Myocyte (in vitro differentiated cells): Measurements from ENCODE around the gene SPRING1. TPM values are rescaled to one million over a fixed set of nuclear protein-coding genes. Genes with fewer than 3 reads are reported as not detected.
A peak's percentile ranks its signal among the peaks of the same experiment; 100 is the strongest.

Source experiments
- DNase-seq: peaks from one replicate; pipeline ENCODE4 v3.0.0-alpha.2; 2012; ENCODE audit warnings: low read depth
- total RNA-seq: library from RNA; depleted of rRNA; stranded (reverse); fragments of >200 nt; gene quantifications from 2 replicates; pipeline ENCODE4 v1.2.3, GENCODE V29; 2014

SPRING1 gene
- total RNA-seq, 1 donor from 2014 or later = 20.2 TPM

DNA sequence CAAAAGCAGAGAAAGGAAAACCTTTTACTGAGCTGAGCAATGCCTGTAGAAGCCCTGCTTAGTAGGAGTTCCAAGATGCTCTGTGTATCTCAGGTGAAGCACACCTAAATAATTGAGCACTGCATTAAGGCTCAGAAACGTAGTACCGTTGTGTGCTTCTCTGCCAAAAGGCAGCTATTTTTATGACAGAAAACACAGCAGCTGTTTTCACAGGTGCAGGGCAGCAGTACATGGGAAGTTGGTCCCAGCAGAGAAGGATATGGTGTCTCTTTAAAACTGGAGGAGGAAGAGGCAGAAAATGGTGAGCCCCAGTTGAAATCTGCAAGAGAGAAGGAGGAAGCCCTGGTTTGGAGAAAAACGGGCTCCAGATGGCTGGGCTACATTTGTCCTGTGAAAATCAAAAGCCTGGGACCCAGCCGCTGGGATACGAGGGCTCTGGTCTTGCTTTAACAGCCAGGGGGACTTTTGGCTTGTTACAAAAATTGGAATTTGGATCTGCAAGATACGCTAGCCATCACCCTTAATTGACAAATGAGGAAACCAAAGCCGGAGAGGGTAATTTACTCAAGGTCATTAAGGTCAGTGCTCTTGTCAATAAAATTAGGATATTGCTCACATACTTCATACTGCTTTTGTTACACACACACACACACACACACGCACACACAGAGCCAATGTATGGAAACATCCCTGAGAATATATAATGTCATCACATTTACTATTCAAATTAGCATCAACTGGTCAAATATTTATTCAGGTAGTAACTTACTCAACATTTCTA, 27.3 kb downstream of the SPRING1 start:
- DNase-seq = peak; percentile 42

DNA sequence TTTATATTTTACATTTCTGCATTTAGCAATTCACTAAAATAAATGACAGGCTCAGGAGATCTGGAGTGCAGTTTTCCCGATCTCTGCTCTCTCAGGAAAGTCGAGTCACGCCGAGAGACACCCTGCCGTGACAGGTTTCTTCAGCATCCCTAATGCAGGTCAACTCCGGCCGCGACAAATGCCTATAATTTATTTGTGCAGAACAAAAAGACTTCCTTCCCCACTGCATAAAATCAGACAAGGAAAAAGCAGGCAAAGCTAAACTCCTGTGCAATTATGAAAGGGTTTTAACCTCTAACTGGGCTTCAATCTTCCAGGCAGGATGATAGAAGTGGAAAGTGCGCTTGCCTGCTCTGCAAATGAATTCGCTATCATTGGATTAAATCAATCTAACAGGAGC, 28.1 kb downstream of the SPRING1 start:
- DNase-seq = no peak

DNA sequence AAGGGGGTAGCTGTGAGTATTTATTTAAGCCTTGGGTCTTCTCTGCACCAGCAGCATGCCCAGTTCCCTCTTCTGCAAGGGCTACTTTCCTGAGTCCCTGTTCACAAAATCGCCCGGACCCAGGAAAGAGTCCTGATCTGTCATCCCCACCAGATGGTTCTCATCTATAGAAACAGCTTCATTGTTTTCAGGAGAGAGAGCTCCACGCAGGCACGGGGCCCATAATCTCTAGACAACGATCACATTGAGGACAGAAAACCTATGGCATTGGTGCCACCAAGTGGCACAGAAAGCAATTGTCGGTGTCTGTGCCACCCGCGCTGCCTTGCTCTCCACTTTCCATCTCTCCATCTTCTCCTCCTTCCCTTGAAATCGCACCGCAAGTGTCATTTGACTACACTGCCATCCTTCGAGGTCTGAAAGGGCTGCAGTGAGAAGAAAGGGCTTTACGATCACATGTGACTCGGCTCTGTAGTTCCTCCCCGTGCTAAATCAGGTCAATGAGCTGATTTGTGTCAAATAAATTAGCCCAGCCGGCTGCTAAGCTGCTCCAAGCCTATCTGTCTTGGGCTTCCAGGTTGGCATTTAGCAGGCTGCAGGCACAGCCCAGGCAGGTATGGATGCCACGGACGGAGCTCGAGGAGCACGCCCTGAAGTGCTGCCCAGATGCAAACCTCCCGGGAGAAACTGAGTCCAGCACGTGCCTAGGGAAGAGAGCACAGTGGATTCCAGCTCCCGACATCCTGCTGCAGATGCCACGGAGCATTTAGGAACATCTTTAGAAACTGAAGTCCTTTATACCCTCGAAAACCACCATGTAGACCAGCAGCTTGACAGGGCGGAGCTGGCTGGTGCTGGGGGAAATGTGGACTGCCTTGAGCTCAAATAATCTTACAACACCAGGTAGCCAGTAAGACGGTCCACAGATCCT, 28.8 kb downstream of the SPRING1 start:
- peak; percentile 74 for DNase-seq

DNA sequence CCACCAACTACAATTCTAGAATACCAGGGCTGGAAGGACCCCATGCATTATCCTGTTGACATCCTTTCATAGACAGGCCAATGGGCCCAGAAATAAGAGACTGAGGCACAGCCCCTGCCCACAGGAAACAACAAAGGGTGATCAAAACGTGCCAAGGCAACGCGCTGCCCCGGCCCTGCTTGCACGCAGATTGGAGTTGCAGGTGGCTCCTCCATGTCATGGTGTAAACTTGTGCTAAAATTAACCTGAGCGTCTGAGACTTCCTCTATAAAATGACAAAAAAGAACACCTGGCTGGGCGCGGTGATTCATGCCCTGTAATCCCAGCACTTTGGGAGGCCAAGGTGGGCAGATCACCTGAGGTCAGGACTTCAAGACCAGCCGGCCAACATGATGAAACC, 30.1 kb downstream of the SPRING1 start:
- no peak for DNase-seq

DNA sequence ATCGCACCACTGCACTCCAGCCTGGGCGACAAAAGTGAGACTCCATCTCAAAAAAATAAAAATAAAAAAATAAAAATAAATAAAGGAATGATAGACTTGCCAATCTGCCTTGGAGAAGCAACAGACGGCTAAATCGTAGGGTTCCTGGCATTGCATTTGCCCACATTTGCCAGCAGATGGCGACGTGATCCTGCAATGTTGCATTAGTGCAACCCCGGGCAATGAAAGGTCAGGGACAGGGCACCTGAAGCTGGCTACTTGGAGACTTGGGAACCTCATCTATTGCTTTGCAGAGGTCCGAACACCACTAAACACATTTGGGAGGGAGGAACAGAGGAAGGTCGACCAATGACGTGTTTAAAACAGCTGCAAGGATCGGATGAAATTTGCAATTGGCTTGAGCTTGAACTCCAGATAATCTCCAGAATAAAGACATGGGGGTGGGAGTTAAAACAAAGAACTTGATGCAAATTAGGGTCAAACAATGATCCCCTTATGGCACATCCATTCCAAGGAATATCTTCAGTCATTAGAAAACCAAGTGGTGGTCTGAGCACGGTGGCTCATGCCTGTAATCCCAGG, 34.6 kb downstream of the SPRING1 start:
- DNase-seq = peak; percentile 72

DNA sequence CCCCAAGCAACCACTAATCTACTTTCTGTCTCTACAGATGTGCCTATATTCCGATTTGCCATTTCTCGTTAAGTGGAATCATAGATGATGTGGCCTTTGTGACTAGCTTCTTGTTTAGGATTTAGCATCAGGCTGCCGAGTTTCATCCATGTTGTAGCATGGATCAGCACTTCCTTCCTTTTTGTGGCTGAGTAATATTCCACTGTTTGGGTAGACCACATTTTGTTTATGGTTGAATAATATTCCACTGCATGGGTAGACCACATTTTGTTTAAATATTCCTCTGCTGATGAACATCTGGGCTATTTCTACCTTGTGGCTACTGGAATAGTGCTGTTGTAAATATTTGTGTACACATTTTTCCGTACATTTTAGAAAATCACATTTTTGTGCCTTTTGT, 36.4 kb downstream of the SPRING1 start:
- no peak for DNase-seq

DNA sequence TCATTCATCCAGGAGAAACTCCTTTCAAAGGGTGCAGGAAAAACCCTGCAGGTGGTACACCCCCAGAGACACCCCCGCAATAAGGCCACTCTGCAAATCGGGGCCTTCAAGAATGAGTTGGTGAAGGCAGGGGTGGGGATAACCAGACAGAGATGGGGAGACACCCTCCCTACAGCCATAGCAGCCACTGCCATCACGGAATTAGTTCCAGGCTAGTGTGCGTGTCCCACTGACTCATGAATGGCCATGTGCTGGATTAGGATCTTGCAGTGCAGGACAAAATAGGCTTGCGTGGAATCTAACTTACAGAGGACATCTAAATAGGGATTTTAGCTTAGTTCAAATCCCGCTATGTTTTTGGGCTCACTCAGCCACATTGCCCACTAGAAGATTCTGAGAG, 37.8 kb downstream of the SPRING1 start:
- DNase-seq = no peak

DNA sequence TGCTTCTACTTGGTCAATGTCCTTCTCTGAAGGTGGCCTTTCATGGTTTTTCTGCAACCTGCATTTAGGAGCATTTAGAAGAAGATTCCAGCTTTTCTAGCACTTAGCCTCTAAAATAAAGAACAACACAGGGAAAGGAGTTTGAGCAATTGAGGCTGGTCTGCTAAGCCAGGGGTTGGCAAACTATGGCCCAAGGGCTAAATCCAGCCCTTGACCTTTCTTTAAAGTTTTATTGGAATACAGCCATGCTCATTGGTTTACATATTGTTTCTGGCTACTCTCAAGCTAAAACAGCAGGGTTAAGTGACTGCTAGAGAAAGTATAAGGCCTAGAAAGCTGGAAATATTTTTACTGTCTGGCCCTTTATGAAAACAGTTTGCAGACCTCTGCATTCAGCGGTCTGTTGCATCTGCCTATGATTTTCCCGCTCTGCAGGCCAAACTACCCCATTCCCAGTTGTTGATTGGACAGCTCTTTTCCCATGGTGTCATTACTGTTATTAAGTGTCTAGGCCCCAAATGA, 39.3 kb downstream of the SPRING1 start:
- no peak for DNase-seq

DNA sequence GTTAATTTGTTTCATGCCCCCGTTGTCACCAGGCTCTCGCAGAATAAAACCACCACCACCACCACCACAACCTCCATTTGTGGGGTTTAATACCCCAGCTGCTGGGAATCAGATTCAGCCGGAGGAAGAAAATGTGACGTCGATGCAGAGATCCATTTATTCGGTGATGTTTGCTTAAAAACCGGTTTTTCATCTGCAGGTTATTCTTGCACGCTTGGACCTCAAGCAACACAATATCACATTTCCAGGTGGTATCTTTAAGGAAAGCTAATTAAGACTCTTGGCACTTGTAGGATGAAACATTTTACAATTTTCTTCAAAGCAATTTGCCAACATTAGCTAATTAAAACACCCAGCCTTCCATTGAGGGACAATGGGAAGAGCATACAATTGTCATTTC, 39.8 kb downstream of the SPRING1 start:
- no peak for DNase-seq

DNA sequence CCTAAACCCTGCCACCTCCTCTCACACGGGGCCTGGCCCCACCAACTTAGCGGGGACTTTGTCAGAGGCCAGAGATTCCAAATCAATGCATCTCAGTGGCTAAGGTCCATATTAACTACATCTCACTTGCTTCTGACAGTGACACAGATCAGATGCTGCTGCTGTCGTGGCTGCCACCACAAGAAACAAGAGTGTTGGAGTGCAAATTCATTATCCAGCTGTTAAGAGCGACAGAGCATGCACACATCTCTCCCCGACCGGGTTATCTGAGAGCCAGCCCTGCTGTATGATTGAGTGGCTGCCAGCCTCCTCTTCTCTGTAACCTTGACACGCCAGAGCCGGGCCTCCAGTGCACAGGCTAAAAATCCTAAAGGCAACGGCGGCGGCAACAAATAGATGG, 40.2 kb downstream of the SPRING1 start:
- DNase-seq = no peak

DNA sequence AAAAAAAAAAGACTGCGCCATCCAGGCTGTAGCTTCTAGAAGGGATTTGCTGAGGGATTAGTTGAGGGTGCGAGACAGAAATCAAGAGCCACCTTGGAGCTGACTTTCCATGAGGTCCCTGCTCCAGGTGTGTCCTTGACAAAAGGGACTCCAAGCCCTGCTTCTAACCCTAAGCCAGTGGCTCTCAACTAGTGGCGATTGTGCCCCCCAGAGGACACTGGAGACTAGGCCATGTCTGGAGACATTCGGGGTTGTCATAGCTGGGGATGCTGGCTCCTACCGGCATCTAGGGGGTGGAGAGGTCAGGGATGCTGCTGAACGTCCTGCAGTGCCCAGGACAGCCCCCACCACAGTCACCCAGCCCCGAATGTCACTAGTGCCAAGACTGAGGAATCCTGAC, 40.6 kb downstream of the SPRING1 start:
- no peak for DNase-seq

DNA sequence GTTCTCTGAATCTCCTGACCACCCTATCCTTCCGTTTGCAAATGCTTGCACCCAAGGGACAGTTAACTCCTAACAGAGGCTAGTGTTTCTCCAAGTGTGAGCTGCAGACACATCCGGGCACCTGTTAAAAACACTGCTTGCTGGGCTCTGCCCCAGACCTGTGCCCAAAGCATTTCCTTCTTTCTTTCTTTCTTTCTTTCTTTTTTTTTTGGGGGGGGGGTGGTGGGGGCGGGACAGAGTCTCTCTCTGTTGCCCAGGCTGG, 42.5 kb downstream of the SPRING1 start:
- no peak for DNase-seq

DNA sequence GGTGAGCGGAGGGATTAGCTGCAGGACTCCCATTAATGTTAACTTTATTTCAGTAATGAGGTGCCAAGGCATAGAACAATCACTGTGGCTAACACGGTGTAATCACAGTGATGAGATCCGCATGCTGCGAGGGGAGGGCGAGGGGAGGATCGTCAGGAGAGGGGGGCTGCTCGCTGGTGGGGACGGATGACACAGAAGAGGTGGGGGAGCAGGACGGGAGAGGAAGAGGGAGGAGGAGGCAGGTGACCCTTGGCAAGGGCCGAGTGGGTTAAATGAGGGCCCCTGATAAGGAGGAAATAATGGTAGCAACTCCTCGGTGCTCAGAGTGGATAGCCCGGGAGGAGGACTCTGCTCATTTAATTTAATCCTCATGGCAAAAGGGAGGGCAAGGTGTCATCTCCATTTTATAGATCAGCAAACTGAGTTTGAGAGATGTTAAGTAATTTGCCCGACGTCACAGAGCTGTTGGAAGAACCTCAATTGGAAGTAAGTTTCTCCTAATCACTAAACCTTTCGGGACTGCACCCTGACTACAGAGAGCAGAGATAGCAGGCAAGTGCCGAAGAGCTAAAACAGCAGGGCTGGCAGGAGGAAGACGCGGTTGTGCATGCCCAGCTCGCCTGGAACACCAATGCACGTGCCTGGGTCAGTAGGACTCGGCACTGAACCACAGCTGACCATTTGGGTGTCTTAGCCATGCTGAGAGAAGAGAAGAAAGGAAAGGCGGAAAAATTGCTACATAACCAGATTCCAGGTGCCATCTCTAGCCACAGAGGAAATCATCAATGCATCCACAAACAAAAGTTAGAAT, 43.0 kb downstream of the SPRING1 start:
- DNase-seq = no peak

DNA sequence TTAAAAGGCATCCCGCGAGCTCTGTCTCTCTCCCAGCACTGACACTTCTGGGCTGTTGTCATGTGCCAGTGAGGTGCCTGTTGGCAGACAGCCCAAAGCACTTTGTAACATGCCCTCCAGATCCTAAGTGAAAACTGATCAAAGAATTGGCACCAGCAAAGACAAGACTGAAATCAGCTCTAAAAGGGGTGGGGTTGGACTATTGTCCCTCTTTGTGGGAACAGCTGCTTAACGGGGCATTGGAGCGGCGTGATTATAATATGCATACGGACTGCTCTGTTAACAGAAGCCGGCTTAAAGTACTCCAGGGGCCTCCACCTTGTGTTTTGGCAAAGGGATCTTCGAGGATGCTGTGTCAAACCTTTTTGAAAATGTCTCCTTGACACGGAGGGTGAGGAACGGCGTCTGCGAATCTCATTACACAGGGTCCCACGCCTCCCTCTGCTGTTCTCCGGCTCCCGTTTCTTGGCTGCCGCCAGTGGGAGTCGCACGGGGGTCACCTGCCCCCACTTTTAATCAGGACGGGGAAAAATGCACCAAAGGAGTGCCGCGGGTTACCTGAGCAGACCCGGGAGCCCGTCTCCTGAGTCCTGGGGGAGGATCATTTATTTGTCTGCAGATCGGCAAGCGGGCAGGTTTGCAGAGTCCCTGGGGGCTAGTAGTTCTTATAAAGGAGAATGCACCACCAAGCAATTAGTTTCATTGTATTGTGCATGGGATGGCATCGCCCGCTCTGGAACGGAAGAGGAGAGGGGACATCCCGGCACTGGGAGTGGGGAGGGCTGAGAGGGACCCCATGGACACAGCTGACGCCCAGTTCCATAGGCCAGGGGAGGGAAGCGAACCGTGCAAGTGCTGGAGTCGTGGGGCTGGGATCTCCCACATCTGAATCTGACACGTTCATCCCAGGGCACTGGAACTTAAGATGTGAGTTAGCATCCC, 44.3 kb downstream of the SPRING1 start:
- DNase-seq = no peak

DNA sequence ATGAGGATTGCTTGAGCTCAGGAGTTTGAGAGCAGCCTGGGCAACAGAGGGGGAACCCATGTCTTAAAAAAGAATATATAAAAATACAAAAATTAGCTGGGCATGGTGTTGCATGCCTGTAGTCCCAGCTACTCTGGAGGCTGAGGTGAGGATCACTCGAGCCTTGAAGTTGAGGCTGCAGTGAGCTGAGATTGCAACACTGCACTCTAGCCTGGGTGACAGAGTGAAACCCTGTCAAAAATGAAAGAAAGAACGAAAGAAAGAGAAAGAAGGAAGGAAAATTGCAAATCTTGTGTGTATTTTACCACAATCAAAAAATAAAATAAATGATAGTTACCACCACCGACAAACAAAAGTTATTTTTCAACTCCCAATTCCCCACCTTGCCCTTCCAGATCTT, 45.3 kb downstream of the SPRING1 start:
- no peak for DNase-seq

DNA sequence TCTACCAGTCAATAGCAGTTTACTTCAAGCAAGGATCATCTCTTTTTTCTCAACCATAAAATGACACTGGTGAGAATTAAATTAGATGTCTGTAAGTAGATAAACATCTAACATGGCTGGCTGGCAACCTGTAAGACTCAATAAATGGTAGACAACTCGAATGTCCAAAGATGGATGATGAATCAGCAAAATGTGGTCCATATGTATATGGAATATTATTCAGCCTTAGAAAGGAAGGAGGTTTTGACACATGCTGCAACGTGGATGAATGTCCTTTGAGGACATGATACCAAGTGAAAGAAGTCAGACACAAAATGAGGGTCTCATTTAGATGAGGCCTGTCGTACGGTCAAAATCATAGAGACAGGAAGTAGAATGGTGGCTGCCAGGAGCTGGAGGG, 46.2 kb downstream of the SPRING1 start:
- DNase-seq = no peak

DNA sequence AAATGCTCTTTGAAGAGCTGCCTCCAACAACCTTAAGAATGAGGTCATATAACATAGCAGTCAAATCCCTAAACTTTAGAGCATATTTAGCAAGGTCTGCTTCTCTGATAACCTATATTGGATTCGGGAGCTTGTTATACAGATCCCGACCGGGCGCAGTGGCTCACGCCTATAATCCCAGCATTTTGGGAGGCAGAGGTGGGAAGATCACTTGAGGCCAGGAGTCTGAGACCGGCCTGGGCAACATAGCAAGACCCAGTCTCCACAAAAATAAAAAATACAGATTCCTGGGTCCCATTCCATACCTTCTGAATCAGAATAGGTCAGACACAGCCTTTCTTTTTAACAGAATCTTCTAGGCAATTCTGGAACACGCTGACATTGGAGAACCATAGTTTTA, 46.7 kb downstream of the SPRING1 start:
- DNase-seq = no peak

DNA sequence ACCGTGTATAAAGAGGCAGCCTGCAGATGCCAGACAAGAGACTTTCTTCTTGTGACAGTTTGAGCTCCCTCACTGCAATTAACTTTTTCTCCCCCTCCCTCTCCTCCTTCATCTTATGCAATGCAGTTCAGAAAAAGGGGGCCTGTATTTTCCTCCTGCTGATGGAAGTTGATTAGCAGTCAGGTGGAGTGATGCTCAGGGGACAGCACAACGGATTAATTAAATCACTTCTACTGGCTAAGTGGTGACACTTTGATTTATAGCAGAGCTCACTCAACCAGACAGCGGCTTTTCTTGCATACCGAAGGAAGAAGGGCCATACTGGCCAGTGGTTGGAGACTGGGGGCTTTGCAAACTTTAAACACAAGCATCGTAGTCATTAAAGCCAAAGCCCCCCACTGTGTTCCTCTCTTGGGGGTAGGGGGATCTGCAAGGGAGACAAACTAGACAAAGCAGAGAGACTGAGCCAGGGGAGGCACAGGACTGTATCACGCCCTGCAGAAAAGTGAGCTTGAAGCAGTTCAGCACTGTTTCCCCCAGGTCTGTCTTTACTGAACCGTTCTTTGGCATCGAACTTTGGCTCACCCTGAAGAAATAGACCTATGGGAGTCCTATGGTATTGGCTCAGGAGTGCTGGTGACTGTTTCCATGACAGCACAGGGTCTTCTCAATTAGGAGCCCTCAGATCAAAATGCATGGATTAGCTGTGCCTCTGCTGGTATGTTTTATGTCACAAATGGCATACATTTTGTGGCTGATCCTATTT, 47.7 kb downstream of the SPRING1 start:
- DNase-seq = no peak

DNA sequence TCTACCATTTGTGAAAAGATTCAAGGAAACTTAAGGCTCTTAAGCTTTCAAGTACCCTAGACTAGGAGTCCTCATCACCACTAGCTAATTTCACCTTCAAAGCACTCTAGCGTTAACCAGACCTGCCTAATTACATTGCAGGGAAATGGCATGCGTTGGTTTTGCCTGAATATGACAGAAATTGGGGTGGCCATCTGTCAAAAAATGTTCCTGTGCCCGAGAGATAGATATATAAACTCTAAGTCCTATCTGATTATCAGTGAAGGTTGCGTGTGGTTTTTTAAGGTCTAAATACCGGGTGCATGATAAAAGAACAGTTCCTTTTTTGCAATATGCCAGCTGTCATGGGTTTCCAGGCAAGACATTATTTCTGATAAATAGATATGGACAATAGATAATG, 48.3 kb downstream of the SPRING1 start:
- DNase-seq = no peak
